ENCODE data around the gene LDLRAD3.

DNA sequence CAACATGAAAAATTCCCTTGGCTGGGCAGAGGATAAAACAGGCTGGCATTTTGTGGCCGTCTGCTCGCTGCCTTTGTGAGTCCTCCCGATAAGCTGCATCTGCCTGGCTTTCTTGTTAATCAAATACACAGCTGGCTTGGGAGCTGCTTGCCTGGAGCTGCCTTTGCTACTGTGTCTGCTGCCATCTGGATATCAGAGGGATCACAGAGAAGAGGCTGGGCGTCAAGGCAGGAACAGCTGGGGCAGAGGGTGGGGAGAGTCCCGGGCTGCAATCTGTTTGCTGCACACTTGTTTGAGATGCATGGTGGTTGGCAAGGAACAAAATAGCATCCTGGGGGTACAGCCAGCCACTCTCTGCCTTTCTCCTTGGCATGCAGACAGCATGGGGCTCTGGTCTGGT is 309.4 kb downstream of the LDLRAD3 start:
- TF ChIP-seq, protein P1, sequence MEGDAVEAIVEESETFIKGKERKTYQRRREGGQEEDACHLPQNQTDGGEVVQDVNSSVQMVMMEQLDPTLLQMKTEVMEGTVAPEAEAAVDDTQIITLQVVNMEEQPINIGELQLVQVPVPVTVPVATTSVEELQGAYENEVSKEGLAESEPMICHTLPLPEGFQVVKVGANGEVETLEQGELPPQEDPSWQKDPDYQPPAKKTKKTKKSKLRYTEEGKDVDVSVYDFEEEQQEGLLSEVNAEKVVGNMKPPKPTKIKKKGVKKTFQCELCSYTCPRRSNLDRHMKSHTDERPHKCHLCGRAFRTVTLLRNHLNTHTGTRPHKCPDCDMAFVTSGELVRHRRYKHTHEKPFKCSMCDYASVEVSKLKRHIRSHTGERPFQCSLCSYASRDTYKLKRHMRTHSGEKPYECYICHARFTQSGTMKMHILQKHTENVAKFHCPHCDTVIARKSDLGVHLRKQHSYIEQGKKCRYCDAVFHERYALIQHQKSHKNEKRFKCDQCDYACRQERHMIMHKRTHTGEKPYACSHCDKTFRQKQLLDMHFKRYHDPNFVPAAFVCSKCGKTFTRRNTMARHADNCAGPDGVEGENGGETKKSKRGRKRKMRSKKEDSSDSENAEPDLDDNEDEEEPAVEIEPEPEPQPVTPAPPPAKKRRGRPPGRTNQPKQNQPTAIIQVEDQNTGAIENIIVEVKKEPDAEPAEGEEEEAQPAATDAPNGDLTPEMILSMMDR (IDR thresholded peaks at IDR 0.05): no peak
- TF ChIP-seq POLR2AphosphoS5 (IDR thresholded peaks at IDR 0.05) (no peak), POLR2A (IDR thresholded peaks at IDR 0.05) (no peak)

Data from suprapubic skin (tissue), 4 donors.